ENCODE data around the gene UBN1.

DNA sequence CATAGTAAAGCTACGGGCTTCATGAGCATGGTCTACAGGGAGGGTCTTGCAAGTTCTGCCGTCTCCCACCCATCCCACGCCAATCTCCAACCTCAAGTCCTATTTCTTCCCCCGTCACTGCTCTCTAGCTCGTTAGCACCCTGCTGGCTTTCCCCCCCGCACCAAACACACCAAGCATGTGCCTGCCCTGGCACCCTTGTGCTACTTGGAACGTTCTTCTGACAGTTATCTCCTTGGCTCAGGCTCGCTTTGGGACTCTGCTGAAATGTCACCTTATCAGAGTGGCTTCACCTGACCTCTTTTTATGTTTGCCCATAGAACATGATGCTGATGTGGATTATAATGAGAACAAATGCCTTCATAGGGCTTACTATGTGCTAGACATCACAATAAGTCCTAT is 22.1 kb upstream of the UBN1 start:
- TF ChIP-seq CTCF (conservative IDR thresholded peaks at IDR 0.05; ENCODE audit: low read depth, low read length) (no peak), EZH2 (IDR thresholded peaks at IDR 0.05; ENCODE audit: borderline replicate concordance, low read depth, low read length, poor library complexity, severe bottlenecking) (no peak)

Data from A673 (cell line).